ENCODE measurements around the gene ANGPTL8.

ANGPTL8 gene

DNA sequence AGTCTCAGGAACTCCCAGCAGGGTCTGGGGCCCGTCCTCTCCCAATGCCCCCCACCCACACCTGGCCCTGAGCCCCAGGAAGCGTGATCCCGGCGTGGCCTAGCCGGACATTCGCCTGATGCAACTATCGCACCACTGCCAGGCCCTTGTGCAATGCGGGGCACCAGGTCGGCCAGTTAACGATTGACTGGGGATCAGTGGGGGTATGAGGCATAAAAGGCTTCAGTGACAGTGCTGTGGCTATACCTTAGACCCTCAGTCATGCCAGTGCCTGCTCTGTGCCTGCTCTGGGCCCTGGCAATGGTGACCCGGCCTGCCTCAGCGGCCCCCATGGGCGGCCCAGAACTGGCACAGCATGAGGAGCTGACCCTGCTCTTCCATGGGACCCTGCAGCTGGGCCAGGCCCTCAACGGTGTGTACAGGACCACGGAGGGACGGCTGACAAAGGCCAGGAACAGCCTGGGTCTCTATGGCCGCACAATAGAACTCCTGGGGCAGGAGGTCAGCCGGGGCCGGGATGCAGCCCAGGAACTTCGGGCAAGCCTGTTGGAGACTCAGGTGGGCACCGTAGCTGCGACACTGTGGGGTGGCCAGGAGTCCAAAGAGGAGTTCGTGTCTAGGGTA lies at the start of gene ANGPTL8:
ANGPTL8 (plus strand) TSS at position 243 of the 624 bp plus-strand sequence; CDS start at position 262, 19 bp downstream.
- DNase-seq = no peak

DNA sequence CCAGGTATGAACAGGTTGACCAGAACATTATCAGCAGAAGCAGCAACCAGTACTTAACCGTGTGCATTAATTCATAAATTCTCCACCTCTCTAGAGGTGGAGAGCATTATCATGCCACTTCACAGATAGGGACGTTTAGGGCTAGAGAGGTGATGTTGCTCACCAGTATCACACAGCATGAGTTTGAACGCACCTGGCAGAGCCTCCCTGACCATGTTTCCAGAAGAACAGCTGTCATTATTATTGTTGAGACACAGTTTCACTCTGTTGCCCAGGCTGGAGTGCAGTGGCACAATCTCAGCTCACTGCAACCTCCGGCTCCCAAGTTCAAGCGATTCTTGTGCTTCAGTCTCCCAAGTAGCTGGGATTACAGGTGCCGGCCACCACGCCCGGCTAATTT lies 48.9 kb upstream of the ANGPTL8 start:
- no peak for DNase-seq

- DNase-seq = peak in 1 of 2 donors; percentile 40
These were observed 48.1 kb upstream of the ANGPTL8 start for GRCh38 chr19:11191273-11191755.

DNA sequence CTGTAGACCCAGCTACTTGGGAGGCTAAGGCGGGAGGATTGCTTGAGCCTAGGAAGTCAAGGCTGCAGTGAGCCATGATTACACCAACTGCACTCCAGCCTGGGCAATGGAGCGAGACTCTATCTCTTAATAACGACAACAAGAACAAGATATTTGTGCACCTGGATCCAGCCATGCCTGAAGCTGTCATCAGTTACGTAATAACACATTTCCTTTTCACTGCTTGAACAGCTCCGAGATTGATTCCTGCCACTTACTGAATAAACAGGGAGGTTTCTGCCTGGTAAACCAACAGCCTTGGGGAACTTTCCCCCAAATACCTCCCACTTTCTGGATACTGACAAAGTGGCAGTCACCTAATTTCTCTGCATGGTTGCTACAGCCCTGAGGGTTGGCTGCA lies 47.5 kb upstream of the ANGPTL8 start:
- DNase-seq = no peak

DNA sequence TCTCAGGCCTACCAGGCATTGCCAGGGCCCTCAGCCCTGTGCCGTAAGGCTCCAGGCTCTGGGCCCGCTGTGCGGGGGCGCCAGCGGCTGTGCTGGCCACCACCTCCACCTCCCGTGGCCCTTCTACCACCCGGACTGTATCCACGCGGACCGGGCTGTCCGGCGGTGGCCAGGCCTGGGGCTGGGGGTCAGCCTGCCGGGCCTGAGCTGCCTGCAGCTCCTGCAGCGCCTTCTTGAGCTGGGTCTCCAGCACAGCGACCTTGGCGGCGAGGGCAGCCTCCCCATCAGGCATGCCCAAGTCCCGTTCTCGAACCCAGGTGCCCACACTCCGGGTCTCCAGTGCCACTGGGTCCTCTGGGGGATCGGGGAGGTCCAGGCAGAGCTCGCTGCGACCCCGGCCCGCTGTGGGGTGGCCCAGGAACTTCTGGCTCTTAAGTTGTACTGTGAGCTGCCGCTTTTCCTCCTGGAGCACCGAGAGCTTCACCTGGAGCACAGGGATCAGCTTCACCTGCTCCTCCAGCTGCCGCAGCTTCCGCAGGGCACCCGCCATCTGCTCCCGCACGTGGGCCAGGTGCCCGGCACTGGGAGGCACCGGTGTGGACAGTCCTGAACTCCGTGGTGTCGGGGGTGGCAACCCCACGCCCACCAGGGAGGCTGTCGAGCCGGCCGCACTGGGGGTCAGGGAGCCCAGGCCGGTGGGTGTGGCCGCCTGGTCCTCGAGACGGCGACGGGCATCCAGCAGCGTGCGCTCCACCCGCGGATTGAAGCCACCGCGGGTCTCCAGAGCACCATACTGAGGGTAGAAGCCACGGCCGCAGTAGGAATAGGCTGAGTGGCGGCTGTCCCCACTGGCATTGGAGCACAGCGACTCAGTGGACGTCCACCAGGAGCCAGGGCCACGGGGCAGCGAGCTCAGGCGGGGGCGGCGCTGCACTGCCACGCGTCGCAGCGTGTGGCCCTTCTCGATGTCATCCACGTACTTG lies 46.2 kb upstream of the ANGPTL8 start:
- no peak for DNase-seq

DNA sequence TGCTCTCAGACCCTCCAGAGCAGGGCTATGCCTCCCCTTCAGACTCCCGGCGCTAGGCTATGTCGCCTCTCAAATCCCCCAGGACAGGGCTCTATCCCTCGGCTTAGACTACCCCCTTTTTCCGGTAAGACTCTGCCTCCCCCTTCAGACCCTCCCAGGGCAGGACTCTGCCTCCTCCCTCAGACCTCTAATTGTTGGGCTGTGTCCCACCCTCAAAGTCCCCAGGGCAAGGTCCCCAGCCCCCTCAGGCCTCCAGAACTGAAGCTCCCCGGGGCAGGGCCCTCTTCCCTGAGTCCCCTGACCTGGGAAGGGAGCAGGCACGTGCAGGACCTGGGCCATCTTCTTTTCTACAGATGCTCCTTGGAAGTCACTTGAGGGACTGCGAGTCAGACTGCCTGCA lies 45.2 kb upstream of the ANGPTL8 start:
- DNase-seq = no peak

DNA sequence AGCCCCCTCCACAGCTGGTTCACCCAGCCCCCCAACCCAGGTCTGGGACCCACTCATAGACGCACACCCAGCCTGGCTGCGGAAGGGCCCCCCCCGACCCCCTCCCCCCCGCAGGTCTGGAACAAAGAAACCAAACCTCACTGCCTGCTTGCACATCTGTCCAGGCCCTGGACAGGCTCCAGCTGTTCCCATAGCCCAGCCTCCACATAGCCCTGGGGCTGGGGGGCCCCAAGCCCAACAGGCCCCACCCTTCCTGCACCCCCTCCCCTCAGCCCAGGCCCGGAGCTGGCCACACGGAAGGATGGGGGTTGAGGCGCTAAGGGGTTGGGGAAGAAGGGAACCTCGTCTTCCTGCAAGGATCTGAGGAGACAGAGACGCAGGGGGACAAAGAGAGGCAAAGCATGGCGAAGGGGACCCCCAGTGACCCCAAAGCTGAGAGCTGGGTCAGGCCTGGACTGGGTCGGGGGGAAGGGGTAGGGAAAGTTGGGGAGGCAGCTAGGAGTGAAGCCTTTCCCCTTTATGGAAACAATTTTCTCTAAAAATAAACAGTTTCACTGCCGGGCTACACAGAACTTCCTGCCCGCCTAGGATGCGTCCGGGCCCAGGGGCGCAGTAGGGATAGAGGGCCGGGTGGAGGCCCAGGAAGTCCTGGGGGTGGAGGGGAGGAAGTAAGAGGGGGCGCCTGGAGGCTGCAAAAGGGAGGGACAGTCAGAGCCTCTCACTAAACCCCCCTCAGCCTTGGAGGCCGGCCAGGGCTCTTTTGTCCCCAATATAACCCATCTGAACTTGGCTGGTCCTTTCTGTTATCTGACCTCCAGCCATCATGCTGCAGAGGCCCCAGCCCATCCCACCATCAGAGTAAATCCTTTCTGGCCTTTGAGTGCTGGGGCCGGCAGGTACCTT lies 44.5 kb upstream of the ANGPTL8 start:
- DNase-seq = no peak

- DNase-seq = no peak
These were observed 43.7 kb upstream of the ANGPTL8 start for GRCh38 chr19:11195681-11196080.

DNA sequence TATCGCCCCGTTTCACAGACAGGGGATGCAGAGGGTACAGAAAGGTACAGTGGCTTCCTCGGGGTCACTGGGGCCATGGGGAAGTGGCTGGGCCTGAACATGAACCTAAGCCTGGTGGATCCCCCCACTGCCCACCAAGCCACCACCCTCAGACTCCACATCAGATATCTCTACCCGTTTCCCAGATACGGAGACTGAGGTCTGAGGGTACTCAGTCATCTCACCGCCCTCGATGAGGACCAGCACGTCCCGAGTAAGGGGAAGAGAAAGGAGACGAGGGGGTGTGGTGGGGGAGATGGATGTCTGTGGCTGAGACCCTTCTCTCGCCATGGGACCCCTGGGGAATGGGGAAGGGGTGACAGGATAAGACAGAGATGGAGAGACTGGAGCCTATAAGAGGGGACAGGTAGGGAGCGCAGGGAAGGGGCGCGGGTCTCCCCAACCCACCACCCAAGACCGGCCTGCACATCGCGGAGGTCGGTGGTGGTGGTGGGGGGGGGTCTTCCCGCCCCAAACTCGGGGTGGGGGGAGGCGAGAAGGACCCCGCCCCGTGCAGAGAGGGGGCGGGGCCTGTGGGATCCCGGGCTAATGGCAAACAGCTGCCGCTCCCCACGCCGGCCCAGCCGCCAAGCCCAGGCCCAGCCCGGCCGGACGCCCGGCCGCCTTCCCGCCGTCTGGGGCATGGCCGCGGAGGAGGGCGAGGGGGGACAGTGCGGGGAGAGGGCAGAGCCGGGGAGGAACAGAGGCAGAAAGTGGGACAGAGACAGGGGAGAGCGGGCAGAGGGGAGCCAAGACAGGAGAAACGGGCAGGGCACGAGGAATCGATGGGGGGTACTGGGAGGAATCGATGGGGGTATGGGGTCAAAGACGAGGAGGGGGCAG lies 42.8 kb upstream of the ANGPTL8 start:
- DNase-seq = no peak

GRCh38 chr19:11197291-11198174 lies 41.9 kb upstream of the ANGPTL8 start, which contains the start of gene KANK2:
Gene KANK2, minus strand, starts transcription at chr19:11197545. Its CDS starts 3,034 bp downstream, at chr19:11194511.
- peak; percentile 63 to 81 for DNase-seq

- DNase-seq = no peak
These were observed 41.3 kb upstream of the ANGPTL8 start for GRCh38 chr19:11198175-11198534.

DNA sequence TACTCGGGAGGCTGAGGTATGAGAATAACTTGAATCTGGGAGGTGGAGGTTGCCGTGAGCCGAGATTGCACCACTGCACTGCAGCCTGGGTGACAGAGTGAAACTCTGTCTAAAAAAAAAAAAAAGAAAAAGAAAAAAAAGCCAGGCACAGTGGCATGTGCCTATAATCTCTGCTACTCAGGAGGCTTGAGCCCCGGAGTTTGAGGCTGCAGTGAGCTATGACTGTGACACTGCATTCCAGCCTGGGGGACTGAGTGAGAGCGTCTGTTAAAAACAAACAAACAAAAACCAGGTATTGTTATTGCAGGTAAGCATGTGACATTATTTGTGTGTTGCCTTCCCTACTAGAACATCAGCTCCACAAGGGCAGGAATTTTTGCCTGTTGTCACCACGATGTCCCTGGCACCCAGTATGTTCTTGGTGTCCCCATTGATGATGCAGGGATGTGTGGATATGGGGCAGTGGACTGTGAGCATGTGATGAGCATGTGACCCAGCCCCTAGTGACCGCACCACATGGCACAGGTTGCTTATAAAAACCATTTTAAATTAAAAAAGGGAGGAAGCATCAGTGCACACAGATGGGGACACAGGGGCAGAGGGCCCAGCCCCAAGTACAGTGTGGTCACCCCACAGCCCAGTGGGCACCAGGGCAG lies 40.5 kb upstream of the ANGPTL8 start:
- no peak for DNase-seq

DNA sequence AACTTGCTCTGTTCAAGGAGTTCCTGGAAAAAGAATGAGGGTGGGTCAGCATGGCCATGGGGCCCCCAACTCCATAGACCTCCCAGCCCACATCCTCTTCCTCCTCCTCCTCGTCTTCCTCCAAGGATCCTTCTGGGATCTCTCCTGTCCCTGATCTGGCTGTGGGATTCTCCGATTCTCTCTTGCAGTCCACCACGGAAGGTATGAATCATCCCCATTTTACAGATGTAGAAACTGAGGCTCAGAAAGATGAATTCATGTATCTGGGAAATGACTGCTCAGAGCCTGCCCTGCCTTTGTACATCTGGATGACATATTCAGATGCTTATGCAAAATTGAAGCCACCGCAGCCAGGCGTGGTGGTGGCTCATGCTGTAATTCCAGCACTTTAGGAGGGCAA lies 39.9 kb upstream of the ANGPTL8 start:
- no peak for DNase-seq

GRCh38 chr19:11200015-11200574 lies 39.3 kb upstream of the ANGPTL8 start:
- DNase-seq = no peak

- DNase-seq = no peak
These were observed 38.5 kb upstream of the ANGPTL8 start for GRCh38 chr19:11200931-11201330.

- DNase-seq = no peak
These were observed 37.6 kb upstream of the ANGPTL8 start for GRCh38 chr19:11201791-11202190.

DNA sequence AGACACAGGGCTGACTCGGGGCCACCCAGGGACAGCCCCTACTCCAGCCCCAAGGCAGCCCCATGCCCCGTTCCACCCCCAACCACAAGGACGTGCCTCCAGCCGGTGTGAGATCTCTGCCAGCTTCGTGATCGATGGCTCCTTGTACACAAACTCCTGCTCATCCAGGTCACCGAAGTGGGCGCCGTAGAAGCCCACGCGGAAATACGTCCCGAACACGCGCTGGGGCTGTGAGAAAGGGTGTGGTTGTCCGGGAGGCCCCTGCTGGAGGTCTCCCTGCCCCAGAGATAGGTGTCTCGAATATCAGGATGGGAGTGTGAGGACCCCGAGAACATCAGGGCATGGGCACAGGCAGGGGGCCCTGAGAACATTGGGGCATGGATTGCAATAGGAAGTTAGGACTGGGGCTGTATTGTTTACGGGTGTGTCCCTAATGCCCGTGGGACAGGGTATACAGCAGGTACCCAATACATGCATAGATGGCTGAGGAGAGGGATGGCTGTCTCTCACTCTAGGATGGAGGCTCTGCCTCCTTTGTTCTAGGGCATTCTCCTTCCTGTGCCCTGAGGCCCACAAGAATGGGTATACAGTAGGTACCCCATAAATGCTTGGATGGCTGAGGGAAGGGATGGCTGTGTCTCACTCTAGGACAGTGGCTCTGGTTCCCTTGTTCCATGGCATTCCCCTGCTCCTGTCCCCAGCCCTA lies 36.8 kb upstream of the ANGPTL8 start:
- DNase-seq = no peak

- DNase-seq = peak; percentile 34 to 45
These were observed 36.0 kb upstream of the ANGPTL8 start for GRCh38 chr19:11203194-11204075.
